ENCODE data around the gene BRAT1. TPM values are rescaled to one million over a fixed set of nuclear protein-coding genes. Genes with fewer than 3 reads are reported as not detected.

The BRAT1 gene
- total and polyA plus RNA-seq, 2 experiments from 2014 or later: 32.5 to 76.8 TPM

GRCh38 chr7:2507208-2507916, 48.0 kb downstream of the BRAT1 start:
- H3K27ac ChIP-seq (ENCODE audit: low read depth): no peak overlapping the region
- H3F3A ChIP-seq (replicated peaks; ENCODE audit: low read depth): 0 out of 2 replicates have a peak, but pooled peaks cover 10% of the 10 kb centered on the region
- peaks cover 11% of the 10 kb centered on the region; the same call in 2 of the 3 replicates for H3K4me1 Mint-ChIP-seq
- no peak overlapping the region for H3K4me3 Mint-ChIP-seq
- no peaks in the 10 kb centered on the region for H3K79me2 ChIP-seq (replicated peaks; ENCODE audit: insufficient read depth)
- DNase-seq (ENCODE audit: low spot score) (no peak), ATAC-seq (no peak)
- H4K20me1 ChIP-seq (replicated peaks; ENCODE audit: insufficient read depth): no peaks in the 10 kb centered on the region
- H3K36me3 ChIP-seq (ENCODE audit: insufficient read depth): no peaks in the 10 kb centered on the region
- H3K27ac Mint-ChIP-seq: no peak overlapping the region
- no peaks in the 10 kb centered on the region for H3K4me1 ChIP-seq (ENCODE audit: insufficient read depth)
- TF ChIP-seq ZNF114 (CRISPR knock-in tag; IDR thresholded peaks at IDR 0.05): no peak
- H3K36me3 Mint-ChIP-seq (ENCODE audit: low read depth): no peaks in the 10 kb centered on the region
- no peaks in the 10 kb centered on the region for H3K9me3 Mint-ChIP-seq
- H3K27me3 ChIP-seq (ENCODE audit: insufficient read depth): no peaks in the 10 kb centered on the region
- H3K27me3 Mint-ChIP-seq (ENCODE audit: insufficient read depth, low read depth, poor library complexity): peaks cover 7% of the 10 kb centered on the region
- H3K4me2 ChIP-seq: no peak overlapping the region
- no peak overlapping the region for H2AFZ ChIP-seq
- no peaks in the 10 kb centered on the region for H3K9me2 ChIP-seq (ENCODE audit: insufficient read depth)
- no peak overlapping the region for H3K4me3 ChIP-seq

- Histone ChIP-seq H4K20me1 (replicated peaks; ENCODE audit: insufficient read depth) (no peaks in the 10 kb centered on the region), H3K4me2 (no peak overlapping the region), H3K36me3 (ENCODE audit: insufficient read depth) (no peaks in the 10 kb centered on the region), H3K27me3 (ENCODE audit: insufficient read depth) (no peaks in the 10 kb centered on the region), H2AFZ (no peak overlapping the region), H3K9me2 (ENCODE audit: insufficient read depth) (no peaks in the 10 kb centered on the region), H3K79me2 (replicated peaks; ENCODE audit: insufficient read depth) (no peaks in the 10 kb centered on the region), H3K4me1 (ENCODE audit: insufficient read depth) (no peaks in the 10 kb centered on the region; the same call in 1 of the 2 replicates), H3F3A (replicated peaks; ENCODE audit: low read depth) (0 out of 2 replicates have a peak, but pooled peaks cover 10% of the 10 kb centered on the region), H3K4me3 (no peak overlapping the region), H3K27ac (ENCODE audit: low read depth) (no peak overlapping the region)
- H3K27ac Mint-ChIP-seq: no peak overlapping the region
- no peak overlapping the region for H3K4me3 Mint-ChIP-seq
- no peaks in the 10 kb centered on the region for H3K9me3 Mint-ChIP-seq
- ATAC-seq (no peak), DNase-seq (ENCODE audit: low spot score) (no peak)
- no peaks in the 10 kb centered on the region; the same call in 2 of the 3 replicates for H3K36me3 Mint-ChIP-seq (ENCODE audit: low read depth)
- H3K27me3 Mint-ChIP-seq (ENCODE audit: insufficient read depth, low read depth, poor library complexity): peaks cover 13% of the 10 kb centered on the region
- H3K4me1 Mint-ChIP-seq: peaks cover 15% of the 10 kb centered on the region
- no peak for TF ChIP-seq POLR2AphosphoS5 (IDR thresholded peaks at IDR 0.05; ENCODE audit: low read depth)
- TF ChIP-seq STAT1 (IDR thresholded peaks at IDR 0.05; ENCODE audit: unreplicated experiment): no peak
- TF ChIP-seq EZH2 (IDR thresholded peaks at IDR 0.05; ENCODE audit: low read depth, unreplicated experiment): no peak
- TF ChIP-seq EZH2phosphoT487 (IDR thresholded peaks at IDR 0.05; ENCODE audit: unreplicated experiment): no peak
- no peak for TF ChIP-seq JUNB (IDR thresholded peaks at IDR 0.05; ENCODE audit: unreplicated experiment)
- TF ChIP-seq CREB1 (CRISPR knock-in tag; IDR thresholded peaks at IDR 0.05; ENCODE audit: low read depth): no peak
- no peak for TF ChIP-seq REST (IDR thresholded peaks at IDR 0.05; ENCODE audit: unreplicated experiment)
- TF ChIP-seq ETS1 (IDR thresholded peaks at IDR 0.05): no peak
- no peak for TF ChIP-seq ZNF462 (CRISPR knock-in tag; IDR thresholded peaks at IDR 0.05)
- TF ChIP-seq NANOG (IDR thresholded peaks at IDR 0.05; ENCODE audit: borderline replicate concordance): no peak
- no peak for TF ChIP-seq ZNF114 (CRISPR knock-in tag; IDR thresholded peaks at IDR 0.05)
Observed at GRCh38 chr7:2505401-2505800, 49.9 kb downstream of the BRAT1 start.
